Mesendoderm (in vitro differentiated cells): Measurements from ENCODE around the gene GMDS.

Experiments used
- DNase-seq: peaks from one replicate; pipeline ENCODE4 v3.0.0; 2013
- H2AK5ac ChIP-seq: 2 replicates; pipeline ENCODE4 v1.6.1; 2013; ENCODE audit warnings: low read length, inconsistent platforms
- H2BK120ac ChIP-seq: 2 replicates; pipeline ENCODE4 v1.6.1; 2013; ENCODE audit warnings: low read depth, mild to moderate bottlenecking, low read length, moderate library complexity, mixed read lengths
- H2BK15ac ChIP-seq: replicated peaks from 2 replicates; pipeline ENCODE4 v1.6.1; 2013; ENCODE audit warnings: low read depth, mild to moderate bottlenecking, moderate library complexity
- H2BK5ac ChIP-seq: 2 replicates; pipeline ENCODE4 v1.6.1; 2013; ENCODE audit warnings: low read length, inconsistent platforms
- H3K18ac ChIP-seq: 2 replicates; pipeline ENCODE4 v1.6.1; 2013; ENCODE audit warnings: mild to moderate bottlenecking, low read length, mixed read lengths
- H3K23ac ChIP-seq: one replicate; pipeline ENCODE4 v1.6.1; 2013; ENCODE audit warnings: low read length
- H3K27ac ChIP-seq: 2 replicates; pipeline ENCODE4 v1.5.1; 2013; ENCODE audit warnings: low read depth, mild to moderate bottlenecking, inconsistent platforms, low read length, moderate library complexity
- H3K27me3 ChIP-seq: 2 replicates; pipeline ENCODE4 v1.6.1; 2013; ENCODE audit warnings: low read length, control low read depth, mild to moderate bottlenecking, inconsistent platforms; ENCODE audit not compliant: insufficient read depth, poor library complexity
- H3K36me3 ChIP-seq: 2 replicates; pipeline ENCODE4 v1.6.1; 2013; ENCODE audit warnings: low read length, inconsistent platforms; ENCODE audit not compliant: control insufficient read depth, insufficient read depth
- H3K4ac ChIP-seq: one replicate; pipeline ENCODE4 v1.6.1; 2013; ENCODE audit warnings: low read depth, mild to moderate bottlenecking, low read length, moderate library complexity
- H3K4me1 ChIP-seq: 2 replicates; pipeline ENCODE4 v1.6.1; 2013; ENCODE audit warnings: low read depth, low read length, inconsistent platforms; ENCODE audit not compliant: control insufficient read depth
- H3K4me2 ChIP-seq: 2 replicates; pipeline ENCODE4 v1.6.1; 2013; ENCODE audit warnings: low read length
- H3K4me3 ChIP-seq: 2 replicates; pipeline ENCODE4 v1.5.1; 2013; ENCODE audit warnings: mild to moderate bottlenecking, low read length
- H3K56ac ChIP-seq: one replicate; pipeline ENCODE4 v1.6.1; 2013; ENCODE audit warnings: low read length
- H3K79me1 ChIP-seq: 2 replicates; pipeline ENCODE4 v1.6.1; 2013; ENCODE audit warnings: low read length, inconsistent platforms
- H3K79me2 ChIP-seq: 2 replicates; pipeline ENCODE4 v1.6.1; 2013; ENCODE audit warnings: mild to moderate bottlenecking, low read length; ENCODE audit not compliant: control insufficient read depth, insufficient read depth
- H3K9ac ChIP-seq: 2 replicates; pipeline ENCODE4 v1.6.1; 2013; ENCODE audit warnings: low read length, inconsistent platforms
- H4K5ac ChIP-seq: one replicate; pipeline ENCODE4 v1.6.1; 2013; ENCODE audit warnings: low read length
- H4K8ac ChIP-seq: one replicate; pipeline ENCODE4 v1.6.1; 2013; ENCODE audit warnings: low read depth, mild to moderate bottlenecking, control low read depth, low read length, moderate library complexity
- WGBS: extraction: QIAGEN DNeasy Blood & Tissue Kit; methylation state at CpG from one replicate; pipeline ENCODE4 v1.1.7; 2013; ENCODE audit warnings: low lambda C conversion rate, missing lambda C conversion rate; ENCODE audit not compliant: insufficient coverage; ENCODE audit errors: extremely low coverage; 5-methylcytosine and 5-hydroxymethylcytosine counted together

GMDS gene

DNA sequence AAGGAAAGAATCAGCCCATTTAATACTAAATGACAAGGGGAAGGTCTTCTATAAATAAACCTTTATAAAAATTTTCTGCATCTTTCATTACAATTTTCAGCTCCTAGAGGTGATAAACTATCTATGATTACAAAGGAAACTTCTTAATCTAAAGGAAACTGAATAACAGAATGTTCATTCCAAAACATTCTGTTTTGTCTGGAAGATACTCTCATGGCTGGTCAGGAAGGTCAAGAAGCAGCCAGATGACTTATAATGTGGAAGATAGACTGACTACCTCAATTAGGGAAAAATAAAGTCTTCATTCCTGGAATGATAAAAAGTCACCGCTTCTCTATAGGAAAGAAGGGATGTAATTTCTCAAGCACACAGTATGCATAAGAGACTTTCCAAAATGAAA lies 131.3 kb downstream of the GMDS start:
- WGBS: no CpG with 5 or more reads among the region's 1 CpG
- H2BK15ac ChIP-seq: no peak overlapping the region
- no peaks in the 10 kb centered on the region for H3K79me1 ChIP-seq
- no peak overlapping the region for H3K4me3 ChIP-seq
- H3K23ac ChIP-seq: no peak overlapping the region
- H3K36me3 ChIP-seq: no peaks in the 10 kb centered on the region
- DNase-seq: no peak
- H3K56ac ChIP-seq: no peak overlapping the region
- H3K4me1 ChIP-seq: no peaks in the 10 kb centered on the region
- no peak overlapping the region for H3K4me2 ChIP-seq
- no peak overlapping the region for H4K5ac ChIP-seq
- H2BK120ac ChIP-seq: no peak overlapping the region
- no peak overlapping the region for H2BK5ac ChIP-seq
- no peak overlapping the region for H3K18ac ChIP-seq
- H2AK5ac ChIP-seq: no peak overlapping the region
- no peak overlapping the region for H3K9ac ChIP-seq
- no peak overlapping the region for H4K8ac ChIP-seq
- no peaks in the 10 kb centered on the region for H3K27me3 ChIP-seq
- no peaks in the 10 kb centered on the region for H3K79me2 ChIP-seq
- H3K4ac ChIP-seq: no peak overlapping the region
- H3K27ac ChIP-seq: no peak overlapping the region

DNA sequence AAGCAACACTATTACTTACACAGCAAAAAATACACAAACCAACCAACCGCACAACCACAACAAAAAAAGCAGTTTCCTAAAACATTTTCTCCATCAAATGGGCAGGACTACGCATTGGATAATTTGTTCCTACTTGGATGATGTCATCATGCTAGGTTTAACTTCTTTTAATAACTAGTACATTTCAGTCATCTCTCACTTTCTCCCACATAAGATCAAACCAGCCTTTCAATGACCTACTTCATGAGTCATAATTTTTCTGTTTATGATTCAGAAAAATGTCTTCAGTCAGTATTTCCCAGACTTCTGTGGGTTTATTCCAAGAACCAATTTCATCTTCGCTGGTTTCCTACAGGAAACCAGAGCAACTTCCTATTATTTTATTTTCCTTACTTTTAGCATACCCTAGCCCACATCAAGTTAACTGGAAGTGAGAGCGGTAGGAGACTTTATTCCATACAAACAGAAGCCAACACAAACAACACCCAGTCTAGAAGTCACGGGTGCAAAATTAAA lies 134.2 kb downstream of the GMDS start:
- Histone ChIP-seq H3K4me1 (no peaks in the 10 kb centered on the region), H2BK15ac (no peak overlapping the region), H3K23ac (no peak overlapping the region), H3K18ac (no peak overlapping the region), H3K79me1 (no peaks in the 10 kb centered on the region), H2AK5ac (no peak overlapping the region), H3K27me3 (no peaks in the 10 kb centered on the region), H3K36me3 (no peaks in the 10 kb centered on the region), H3K56ac (no peak overlapping the region), H2BK120ac (no peak overlapping the region), H3K9ac (no peak overlapping the region), H3K4me3 (no peak overlapping the region), H3K27ac (no peak overlapping the region), H3K4ac (no peak overlapping the region), H4K5ac (no peak overlapping the region), H3K4me2 (no peak overlapping the region), H4K8ac (no peak overlapping the region), H2BK5ac (no peak overlapping the region), H3K79me2 (no peaks in the 10 kb centered on the region)
- DNase-seq: no peak
- WGBS: 100% methylated on average over 1 of the region's 5 CpGs

DNA sequence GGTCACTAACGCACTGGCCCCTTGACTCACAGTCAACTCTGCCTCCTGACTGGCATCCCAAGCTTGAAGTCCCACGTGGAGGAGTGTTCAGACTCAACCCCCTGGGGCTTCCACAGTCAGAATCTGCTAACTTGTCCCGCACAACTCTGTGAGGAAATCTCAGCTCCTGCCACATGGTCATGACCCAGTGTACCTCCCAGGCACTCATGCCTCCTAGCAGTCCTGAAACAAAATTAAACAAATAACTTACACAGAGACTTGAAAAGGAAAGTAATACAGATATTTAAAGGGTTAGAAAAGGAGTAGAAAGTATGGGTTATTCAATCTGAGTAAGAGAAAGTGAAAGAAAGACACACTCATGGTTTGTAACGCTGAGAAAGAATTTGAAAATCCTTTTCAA lies 134.9 kb downstream of the GMDS start:
- DNase-seq: no peak
- no peak overlapping the region for H3K56ac ChIP-seq
- H3K9ac ChIP-seq: no peak overlapping the region
- H3K18ac ChIP-seq: no peak overlapping the region
- H2BK5ac ChIP-seq: no peak overlapping the region
- H2AK5ac ChIP-seq: no peak overlapping the region
- H3K4me1 ChIP-seq: no peaks in the 10 kb centered on the region
- no peak overlapping the region for H3K27ac ChIP-seq
- H3K4me2 ChIP-seq: no peak overlapping the region
- no peak overlapping the region for H4K5ac ChIP-seq
- H2BK15ac ChIP-seq: no peak overlapping the region
- H3K79me2 ChIP-seq: no peaks in the 10 kb centered on the region
- WGBS: no CpG with 5 or more reads among the region's 4 CpGs
- no peak overlapping the region for H4K8ac ChIP-seq
- no peaks in the 10 kb centered on the region for H3K27me3 ChIP-seq
- no peaks in the 10 kb centered on the region for H3K79me1 ChIP-seq
- no peaks in the 10 kb centered on the region for H3K36me3 ChIP-seq
- H3K4me3 ChIP-seq: no peak overlapping the region
- H2BK120ac ChIP-seq: no peak overlapping the region
- H3K4ac ChIP-seq: no peak overlapping the region
- no peak overlapping the region for H3K23ac ChIP-seq

DNA sequence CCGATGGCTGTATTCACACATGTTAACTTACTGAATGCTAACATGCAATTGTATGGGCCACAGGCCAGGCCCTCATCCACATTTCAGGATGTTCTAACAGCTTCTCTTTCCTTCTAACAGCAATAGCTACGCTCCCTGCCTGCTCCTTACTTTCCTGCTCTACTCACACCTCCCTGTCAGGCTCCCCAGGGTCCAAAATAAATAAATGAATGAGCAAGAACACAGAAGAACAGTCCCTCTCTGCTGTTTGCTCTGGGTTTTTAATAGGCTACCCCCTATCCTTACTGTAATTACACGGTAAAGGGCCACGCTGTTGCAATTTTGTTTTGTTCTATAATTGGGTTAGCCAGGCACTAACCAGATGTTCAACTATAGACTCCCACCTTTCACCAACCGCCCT lies 135.6 kb downstream of the GMDS start:
- no peaks in the 10 kb centered on the region for H3K79me2 ChIP-seq
- no peak overlapping the region for H2BK120ac ChIP-seq
- no CpG with 5 or more reads among the region's 5 CpGs for WGBS
- no peaks in the 10 kb centered on the region for H3K79me1 ChIP-seq
- H3K36me3 ChIP-seq: no peaks in the 10 kb centered on the region
- no peak overlapping the region for H2AK5ac ChIP-seq
- DNase-seq: no peak
- H3K18ac ChIP-seq: no peak overlapping the region
- no peak overlapping the region for H3K27ac ChIP-seq
- H2BK5ac ChIP-seq: no peak overlapping the region
- H3K4ac ChIP-seq: no peak overlapping the region
- H3K4me2 ChIP-seq: no peak overlapping the region
- no peak overlapping the region for H3K4me3 ChIP-seq
- no peak overlapping the region for H3K23ac ChIP-seq
- H3K56ac ChIP-seq: no peak overlapping the region
- no peak overlapping the region for H3K9ac ChIP-seq
- no peaks in the 10 kb centered on the region for H3K4me1 ChIP-seq
- no peak overlapping the region for H4K8ac ChIP-seq
- H2BK15ac ChIP-seq: no peak overlapping the region
- H4K5ac ChIP-seq: no peak overlapping the region
- no peaks in the 10 kb centered on the region for H3K27me3 ChIP-seq

DNA sequence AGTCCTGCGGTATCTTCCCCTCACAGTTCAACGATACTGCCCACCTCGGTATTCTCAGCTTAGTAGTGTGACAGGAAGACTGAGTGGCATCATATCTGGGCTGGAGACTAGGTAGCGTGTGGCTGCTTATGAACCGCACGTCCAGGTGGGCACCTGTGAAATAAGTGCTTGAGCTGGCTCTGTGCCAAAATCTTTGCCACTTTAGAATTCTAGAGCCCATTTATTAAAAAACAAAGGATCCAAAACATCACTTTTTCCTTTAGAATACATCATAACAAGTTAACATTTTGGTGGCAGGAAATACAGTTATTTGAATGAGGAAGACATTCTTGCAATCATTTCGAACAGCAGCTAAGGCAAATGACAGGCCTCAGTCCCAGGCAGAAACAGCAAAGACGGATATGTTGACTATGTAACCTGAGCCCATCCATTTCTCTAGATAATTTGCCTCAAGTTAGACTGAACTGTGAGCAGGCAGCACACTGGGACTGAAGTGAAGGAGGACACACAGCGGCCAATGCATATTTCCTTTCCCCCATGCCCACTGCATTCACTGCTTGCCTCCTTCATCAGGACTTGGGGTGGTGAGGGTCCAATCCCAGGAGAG lies 136.6 kb downstream of the GMDS start:
- Histone ChIP-seq H3K18ac (no peak overlapping the region), H3K79me1 (no peaks in the 10 kb centered on the region), H3K9ac (no peak overlapping the region), H3K4me1 (no peaks in the 10 kb centered on the region), H3K4me3 (no peak overlapping the region), H3K4ac (no peak overlapping the region), H3K27me3 (no peaks in the 10 kb centered on the region), H3K56ac (no peak overlapping the region), H3K27ac (no peak overlapping the region), H2AK5ac (no peak overlapping the region), H2BK120ac (no peak overlapping the region), H3K23ac (no peak overlapping the region), H2BK5ac (no peak overlapping the region), H3K79me2 (no peaks in the 10 kb centered on the region), H4K5ac (no peak overlapping the region), H3K4me2 (no peak overlapping the region), H4K8ac (no peak overlapping the region), H3K36me3 (no peaks in the 10 kb centered on the region), H2BK15ac (no peak overlapping the region)
- no peak for DNase-seq
- no CpG with 5 or more reads among the region's 9 CpGs for WGBS

DNA sequence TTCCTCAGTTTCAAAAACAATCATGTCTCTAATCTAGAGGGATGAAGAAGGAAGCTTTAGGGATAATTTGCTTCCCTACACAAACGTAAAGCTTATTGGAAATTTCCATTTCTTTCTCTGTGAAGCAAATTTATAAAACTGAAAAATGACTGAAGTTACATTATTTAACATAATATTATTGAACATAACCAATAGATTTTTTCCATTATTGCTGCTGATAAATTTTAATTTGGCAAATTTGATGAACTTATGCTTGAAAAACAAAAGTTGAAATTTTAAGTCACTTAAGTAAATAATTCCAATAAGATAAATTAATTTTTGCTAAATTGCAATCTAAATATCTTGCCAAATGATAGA lies 140.9 kb downstream of the GMDS start:
- H2BK120ac ChIP-seq: no peak overlapping the region
- H4K5ac ChIP-seq: no peak overlapping the region
- no peak overlapping the region for H3K4ac ChIP-seq
- H3K79me2 ChIP-seq: no peaks in the 10 kb centered on the region
- no peak overlapping the region for H4K8ac ChIP-seq
- no peak overlapping the region for H2AK5ac ChIP-seq
- no peaks in the 10 kb centered on the region for H3K4me1 ChIP-seq
- WGBS: no CpG with 5 or more reads among the region's 1 CpG
- H3K18ac ChIP-seq: no peak overlapping the region
- H3K4me2 ChIP-seq: no peak overlapping the region
- H3K9ac ChIP-seq: no peak overlapping the region
- no peak overlapping the region for H3K23ac ChIP-seq
- no peaks in the 10 kb centered on the region for H3K79me1 ChIP-seq
- no peak overlapping the region for H2BK15ac ChIP-seq
- H3K36me3 ChIP-seq: no peaks in the 10 kb centered on the region
- no peak overlapping the region for H2BK5ac ChIP-seq
- no peak overlapping the region for H3K27ac ChIP-seq
- no peak overlapping the region for H3K4me3 ChIP-seq
- H3K56ac ChIP-seq: no peak overlapping the region
- no peaks in the 10 kb centered on the region for H3K27me3 ChIP-seq
- DNase-seq: no peak
